K562 (cell line): ENCODE results near the gene MARCHF5. TPM values are rescaled to one million over a fixed set of nuclear protein-coding genes. Genes with fewer than 3 reads are reported as not detected.

Experiments used
- AFF1 ChIP-seq, 2 experiments: fragments of 450-650 bp; IDR thresholded peaks; 2 replicates each; pipeline ENCODE4 v1.6.1; 2018; ENCODE audit warnings: mild to moderate bottlenecking in 2 of 2, low read depth in 1 of 2; ENCODE audit not compliant: partially characterized antibody in 2 of 2
- CEBPB ChIP-seq: fragments of 450-650 bp; IDR thresholded peaks from 2 replicates; pipeline ENCODE4 v1.6.1; 2016; ENCODE audit warnings: missing genetic modification characterization, missing compliant biosample characterization
- FOS ChIP-seq: IDR thresholded peaks from 3 replicates; pipeline ENCODE4 v1.6.1; 2011; ENCODE audit not compliant: insufficient read length; ENCODE audit errors: extremely low read depth
- HNRNPK ChIP-seq: fragments of 200-400 bp; formaldehyde crosslinking; IDR thresholded peaks from one replicate; pipeline ENCODE4 v1.6.1; 2018; ENCODE audit warnings: mild to moderate bottlenecking, low read depth, low read length; ENCODE audit not compliant: poor library complexity, severe bottlenecking
- HNRNPLL ChIP-seq: fragments of 200-400 bp; formaldehyde crosslinking; IDR thresholded peaks from 2 replicates; pipeline ENCODE4 v1.6.1; 2017; ENCODE audit warnings: low read length, low read depth, mild to moderate bottlenecking; ENCODE audit not compliant: poor library complexity, severe bottlenecking
- MTA2 ChIP-seq: fragments of 450-650 bp; IDR thresholded peaks from 2 replicates; pipeline ENCODE4 v1.6.1; 2016; ENCODE audit warnings: low read depth
- PHB2 ChIP-seq: fragments of 450-650 bp; IDR thresholded peaks from 2 replicates; pipeline ENCODE4 v1.6.1; 2017; ENCODE audit warnings: low read depth
- U2AF2 ChIP-seq: fragments of 200-400 bp; formaldehyde crosslinking; optimal IDR thresholded peaks from 2 replicates; pipeline ENCODE3; 2017; ENCODE audit warnings: low read depth, mild to moderate bottlenecking, low read length
- ZNF280A ChIP-seq: fragments of 450-650 bp; IDR thresholded peaks from 2 replicates; pipeline ENCODE4 v1.6.1; 2018; ENCODE audit warnings: mild to moderate bottlenecking, low read depth; ENCODE audit not compliant: partially characterized antibody
- polyA plus RNA-seq, 8 experiments: library from polyadenylated mRNA; depleted of rRNA in 4 of 8; stranded (reverse) in 5 of 8; unstranded in 3 of 8; fragments of >200 nt; fragmentation: Nextera tagmentation in 2 of 8; fragmentation: Illumina TruSeq in 1 of 8; extraction: Ambion mirVana in 2 of 8; extraction: Trizol in 1 of 8; gene quantifications; 2 replicates each; pipeline versions ENCODE4 v1.2.1 to v1.2.3, GENCODE V29; 2011 to 2014; ENCODE audit warnings: inconsistent platforms in 1 of 8, missing spikeins in 1 of 8
- total RNA-seq, 7 experiments: library from RNA; depleted of rRNA in 6 of 7; stranded (reverse); fragments of >200 nt in 6 of 7; fragmentation: Illumina TruSeq in 2 of 7; extraction: Trizol in 2 of 7; gene quantifications; 2 replicates each; pipeline versions ENCODE4 v1.2.1 to v1.2.3, GENCODE V29; 2011 to 2021; ENCODE audit warnings: low replicate concordance in 1 of 7

MARCHF5 gene
- total and polyA plus RNA-seq, 9 of the 15 experiments (the other 6 are each of a cell fraction or from before 2014, with no cell fraction given): 3.4 to 27.2 (median 11.5) TPM

GRCh38 chr10:92278996-92279696, 11.8 kb upstream of the MARCHF5 start (continued):
- TF ChIP-seq FOS (no peak), CEBPB (no peak), MTA2 (no peak), ZNF280A (no peak), U2AF2 (no peak), HNRNPLL (no peak), HNRNPK (no peak), AFF1 (IDR thresholded peaks at IDR 0.05; ENCODE audit: low read depth in 1 of 2, partially characterized antibody in 2 of 2) (no peak), PHB2 (no peak)
